Activated T-helper 1 cell treated with Interleukin-2 at 50 U/mL for 16 hours (primary cell): ENCODE results near the gene HTR7.
"Not testable (repeated sequence)": the region's sequence is repeated elsewhere in the genome, so short reads cannot be mapped to it uniquely, and the experiment has no call there.

Experiments used
- DNase-seq: peaks from one replicate; pipeline ENCODE4 v3.0.0-alpha.2; 2020; ENCODE audit warnings: low read depth

Gene HTR7

GRCh38 chr10:90857635-90858460 lies at the start of gene HTR7:
Gene HTR7, minus strand, starts transcription at chr10:90858039. Its CDS starts 368 bp downstream, at chr10:90857671.
- DNase-seq, result peak; percentile 52

- no peak for DNase-seq
These were observed 48.8 kb upstream of the HTR7 start for GRCh38 chr10:90906596-90906995.

GRCh38 chr10:90905925-90906324 lies 48.1 kb upstream of the HTR7 start:
- no peak for DNase-seq

GRCh38 chr10:90896916-90897315 lies 39.1 kb upstream of the HTR7 start:
- DNase-seq, result not testable (repeated sequence)

- no peak for DNase-seq
These were observed 35.4 kb upstream of the HTR7 start for GRCh38 chr10:90893190-90893589.

GRCh38 chr10:90890347-90890746 lies 32.5 kb upstream of the HTR7 start:
- DNase-seq, result no peak

- no peak for DNase-seq
These were observed 31.8 kb upstream of the HTR7 start for GRCh38 chr10:90889636-90890035.

GRCh38 chr10:90888387-90888786 lies 30.5 kb upstream of the HTR7 start:
- DNase-seq, result no peak

GRCh38 chr10:90887555-90887954 lies 29.7 kb upstream of the HTR7 start:
- DNase-seq, result no peak

- no peak for DNase-seq
These were observed 27.3 kb upstream of the HTR7 start for GRCh38 chr10:90885176-90885575.

GRCh38 chr10:90884431-90884830 lies 26.6 kb upstream of the HTR7 start:
- DNase-seq, result no peak

GRCh38 chr10:90880059-90880719 lies 22.4 kb upstream of the HTR7 start:
- DNase-seq, result not testable (repeated sequence)

- no peak for DNase-seq
These were observed 21.2 kb upstream of the HTR7 start for GRCh38 chr10:90879062-90879461.

- no peak for DNase-seq
These were observed 14.8 kb upstream of the HTR7 start for GRCh38 chr10:90872648-90873020.

GRCh38 chr10:90871766-90872647 lies 14.2 kb upstream of the HTR7 start, which contains the start of gene RPP30:
Gene RPP30, plus strand, starts transcription at chr10:90871974. Its CDS starts 13 bp downstream, at chr10:90871987.
- DNase-seq, result peak; percentile 72

- no peak for DNase-seq
These were observed 13.5 kb upstream of the HTR7 start for GRCh38 chr10:90871279-90871765.

- DNase-seq, result no peak
These were observed 8.3 kb upstream of the HTR7 start for GRCh38 chr10:90866050-90866598.

GRCh38 chr10:90865401-90865800 lies 7.6 kb upstream of the HTR7 start:
- no peak for DNase-seq

- DNase-seq, result no peak
These were observed 5.2 kb upstream of the HTR7 start for GRCh38 chr10:90862908-90863514.

GRCh38 chr10:90860790-90861189 lies 3.0 kb upstream of the HTR7 start:
- no peak for DNase-seq

- DNase-seq, result no peak
These were observed 1.5 kb upstream of the HTR7 start for GRCh38 chr10:90859321-90859751.
